ENCODE measurements around the gene GPR18.

DNA sequence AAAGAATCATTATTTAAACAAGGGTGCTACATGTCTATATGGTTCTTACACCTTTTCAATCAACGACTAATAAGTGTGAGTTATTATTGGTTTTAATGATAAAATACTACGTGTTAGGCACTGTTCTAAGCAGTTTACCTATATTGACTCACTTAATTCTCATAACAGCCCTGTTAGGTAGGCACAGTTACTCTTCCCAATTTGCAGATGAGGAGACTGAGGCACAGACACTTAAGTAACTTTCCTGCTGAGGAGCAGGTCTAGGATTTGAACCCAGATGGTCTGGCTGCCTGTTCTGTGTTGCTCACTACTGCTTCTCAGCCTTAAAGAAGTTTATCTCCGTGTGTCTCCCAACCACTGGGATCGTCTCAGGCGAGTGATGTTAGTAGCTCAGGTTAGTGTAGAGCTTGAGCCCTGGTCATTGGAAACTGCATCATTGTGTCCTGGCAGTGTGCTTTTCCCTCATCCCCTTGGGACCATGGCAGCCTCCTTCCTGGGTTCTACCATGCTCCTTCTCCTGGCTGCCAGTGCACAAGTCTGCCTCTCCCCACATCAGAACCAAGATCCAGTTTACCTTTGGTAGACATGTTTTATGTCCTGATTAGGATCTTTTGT lies 46.7 kb downstream of the GPR18 start:
- TF ChIP-seq EZH2 (IDR thresholded peaks at IDR 0.05; ENCODE audit: low read length, missing control alignments): no peak
- TF ChIP-seq, protein P1, sequence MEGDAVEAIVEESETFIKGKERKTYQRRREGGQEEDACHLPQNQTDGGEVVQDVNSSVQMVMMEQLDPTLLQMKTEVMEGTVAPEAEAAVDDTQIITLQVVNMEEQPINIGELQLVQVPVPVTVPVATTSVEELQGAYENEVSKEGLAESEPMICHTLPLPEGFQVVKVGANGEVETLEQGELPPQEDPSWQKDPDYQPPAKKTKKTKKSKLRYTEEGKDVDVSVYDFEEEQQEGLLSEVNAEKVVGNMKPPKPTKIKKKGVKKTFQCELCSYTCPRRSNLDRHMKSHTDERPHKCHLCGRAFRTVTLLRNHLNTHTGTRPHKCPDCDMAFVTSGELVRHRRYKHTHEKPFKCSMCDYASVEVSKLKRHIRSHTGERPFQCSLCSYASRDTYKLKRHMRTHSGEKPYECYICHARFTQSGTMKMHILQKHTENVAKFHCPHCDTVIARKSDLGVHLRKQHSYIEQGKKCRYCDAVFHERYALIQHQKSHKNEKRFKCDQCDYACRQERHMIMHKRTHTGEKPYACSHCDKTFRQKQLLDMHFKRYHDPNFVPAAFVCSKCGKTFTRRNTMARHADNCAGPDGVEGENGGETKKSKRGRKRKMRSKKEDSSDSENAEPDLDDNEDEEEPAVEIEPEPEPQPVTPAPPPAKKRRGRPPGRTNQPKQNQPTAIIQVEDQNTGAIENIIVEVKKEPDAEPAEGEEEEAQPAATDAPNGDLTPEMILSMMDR (conservative IDR thresholded peaks at IDR 0.05 in 1 of 2, IDR thresholded peaks at IDR 0.05 in 1 of 2; ENCODE audit: low read depth in 1 of 2, low read length in 2 of 2): no peak

All from fibroblast of lung (primary cell).